ENCODE data around the gene OVOL2.
A peak's percentile ranks its signal among the peaks of the same experiment; 100 is the strongest.
"Not testable (repeated sequence)": the region's sequence is repeated elsewhere in the genome, so short reads cannot be mapped to it uniquely, and the experiment has no call there.

The OVOL2 gene

DNA sequence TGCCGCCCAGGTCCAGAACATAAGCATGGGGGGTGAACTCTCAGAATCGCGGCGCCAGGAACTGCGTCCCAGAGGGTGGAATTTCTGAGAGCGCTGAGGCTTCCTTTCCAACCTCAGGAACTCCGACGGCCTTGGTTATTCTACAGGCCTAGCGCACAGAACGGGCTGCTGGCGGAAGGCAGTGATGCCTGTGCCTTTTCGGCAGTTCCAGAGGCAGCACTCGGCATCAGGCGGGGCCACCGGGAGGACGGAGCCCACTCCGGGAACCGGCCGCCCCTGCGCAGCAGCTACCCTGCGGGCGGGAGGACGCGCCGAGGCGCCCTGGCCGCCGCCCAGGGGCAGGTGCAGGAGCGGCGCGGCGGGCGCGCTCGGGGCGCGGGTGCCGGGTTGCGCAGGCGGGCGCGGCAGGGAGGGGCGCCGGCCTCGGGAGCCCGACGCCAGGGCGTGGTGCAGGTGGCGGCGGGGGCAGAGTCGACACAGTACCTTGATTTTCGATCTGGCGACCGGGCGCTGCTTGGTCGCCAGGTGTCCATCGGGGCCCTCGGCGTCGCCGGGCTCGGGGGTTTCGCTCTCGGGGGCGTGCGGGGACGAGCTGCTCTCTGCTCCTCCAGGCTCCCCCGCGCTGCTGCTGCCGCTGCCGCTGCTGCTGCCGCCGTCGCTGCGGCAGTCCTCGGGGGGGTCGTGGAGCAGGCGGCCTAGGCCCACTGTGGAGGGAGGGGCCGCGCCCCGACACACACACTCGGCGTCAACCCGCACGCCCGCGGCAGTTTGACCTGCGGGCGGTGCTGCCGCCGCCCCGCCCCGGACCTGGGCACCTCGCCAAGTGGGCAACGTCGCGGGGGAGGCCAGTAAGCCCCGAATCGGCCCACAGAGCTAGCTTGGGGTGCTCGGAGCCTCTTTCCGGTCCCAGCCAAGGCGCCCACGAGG is 1.3 kb downstream of the OVOL2 start:
- DNase-seq, result peak; percentile 75

DNA sequence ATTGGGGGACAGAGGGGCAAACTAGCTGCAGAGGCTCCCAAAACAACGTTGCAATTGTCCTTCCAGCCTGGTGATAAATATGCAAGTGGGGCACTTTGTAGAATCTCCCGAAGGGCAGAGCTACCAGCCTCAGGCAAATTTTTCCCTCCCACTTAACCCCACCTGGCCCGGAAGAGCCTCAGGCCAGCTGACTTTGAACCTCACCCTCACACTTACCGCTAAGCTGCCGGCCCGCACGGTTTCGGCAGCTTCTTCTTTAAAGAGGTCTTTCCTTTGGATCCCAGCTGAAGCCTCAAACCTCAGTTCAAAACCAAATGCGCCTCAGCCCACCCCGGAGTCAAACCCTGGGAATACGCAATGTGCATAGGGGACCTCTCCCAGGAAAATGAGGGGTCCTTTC is 2.5 kb downstream of the OVOL2 start:
- no peak for DNase-seq

DNA sequence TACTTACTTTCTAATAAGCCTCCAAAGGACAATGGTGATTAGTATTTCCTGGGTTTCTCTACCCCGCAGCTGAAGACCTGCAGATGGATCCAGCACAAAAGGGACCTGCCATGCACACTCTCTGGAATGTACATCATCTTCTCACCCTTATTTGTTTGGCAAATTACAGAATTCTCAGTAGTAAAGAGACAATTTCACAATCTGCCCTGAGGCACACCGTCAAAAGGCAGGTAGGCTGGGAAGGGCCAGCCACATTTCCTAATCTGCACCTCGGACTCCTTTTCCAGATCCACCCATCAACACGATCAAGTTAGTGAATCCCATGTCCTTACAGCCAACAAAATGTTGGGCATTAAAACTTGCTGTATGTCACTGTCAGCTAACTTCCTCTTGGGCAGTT is 4.9 kb downstream of the OVOL2 start:
- DNase-seq, result no peak

DNA sequence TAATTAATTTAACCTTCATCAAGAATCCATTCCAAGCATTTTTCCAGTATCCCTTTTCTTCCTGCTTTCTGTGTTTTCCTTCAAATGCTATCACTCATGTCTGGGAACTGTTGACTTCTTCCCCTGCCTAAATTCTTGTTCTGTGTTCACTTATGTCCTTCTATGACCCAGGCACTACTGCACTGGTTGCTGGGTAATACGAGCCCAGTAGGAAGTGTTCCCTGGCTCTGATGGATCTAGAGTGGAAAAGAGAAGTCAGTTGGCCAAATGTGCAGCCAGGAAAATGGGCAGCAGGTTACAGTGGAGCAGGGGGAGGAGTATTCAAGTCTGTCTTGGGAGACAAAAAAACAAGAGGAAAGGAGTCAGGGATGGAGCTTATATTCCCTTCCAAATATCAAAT is 7.1 kb downstream of the OVOL2 start:
- no peak for DNase-seq

DNA sequence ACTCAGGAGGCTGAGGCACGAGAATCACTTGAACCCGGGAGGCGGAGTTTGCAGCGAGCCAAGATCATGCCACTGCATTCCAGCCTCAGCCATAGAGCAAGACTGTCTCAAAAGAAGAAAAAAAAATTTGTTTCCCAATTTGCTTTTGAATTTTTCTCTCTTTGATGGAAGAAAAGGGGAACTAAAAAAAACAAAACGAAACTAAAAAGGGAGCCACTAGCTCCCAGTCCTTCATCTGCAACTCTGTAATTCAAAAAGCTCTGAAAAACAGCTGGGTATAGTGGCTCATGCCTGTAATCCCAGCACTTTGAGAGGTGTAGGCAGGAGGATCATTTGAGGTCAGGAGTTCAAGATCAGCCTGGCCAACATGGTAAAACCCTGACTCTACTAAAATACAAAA is 9.5 kb downstream of the OVOL2 start:
- DNase-seq, result no peak

DNA sequence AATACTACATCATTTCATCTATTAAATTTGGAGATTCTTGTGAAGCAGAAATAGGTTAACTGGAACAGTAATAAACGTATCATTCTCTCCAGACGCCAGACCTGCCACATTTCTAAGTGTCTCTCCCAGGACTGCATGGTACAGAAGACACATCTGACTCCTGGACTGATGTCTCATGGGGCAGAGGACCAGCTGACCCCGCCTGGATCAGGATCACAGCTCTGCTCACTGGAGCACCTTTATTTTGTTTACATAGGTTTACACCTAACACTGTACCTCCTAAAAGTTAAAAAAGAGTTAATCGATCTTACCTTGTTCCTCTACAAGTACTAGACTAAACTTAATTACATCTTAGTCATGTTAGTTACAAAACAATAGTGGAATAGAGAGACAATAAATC is 11.2 kb downstream of the OVOL2 start:
- no peak for DNase-seq

DNA sequence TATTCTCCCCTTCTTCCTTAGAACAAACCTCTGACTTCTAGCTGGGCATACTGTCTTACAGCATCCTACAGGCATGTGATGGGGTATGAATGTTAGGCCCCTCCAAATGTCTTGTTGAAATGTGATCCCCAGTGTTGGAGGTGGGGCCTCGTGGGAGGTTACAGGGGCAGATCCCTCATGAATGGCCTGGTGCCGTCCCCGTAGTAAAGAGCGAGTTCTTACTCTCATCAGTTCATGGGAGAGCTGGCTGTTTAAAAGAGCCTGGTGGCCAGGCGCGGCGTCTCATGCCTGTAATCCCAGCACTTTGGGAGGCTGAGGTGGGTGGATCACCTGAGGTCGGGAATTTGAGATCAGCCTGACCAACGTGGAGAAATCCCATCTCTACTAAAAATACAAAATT is 15.5 kb downstream of the OVOL2 start:
- no peak for DNase-seq

DNA sequence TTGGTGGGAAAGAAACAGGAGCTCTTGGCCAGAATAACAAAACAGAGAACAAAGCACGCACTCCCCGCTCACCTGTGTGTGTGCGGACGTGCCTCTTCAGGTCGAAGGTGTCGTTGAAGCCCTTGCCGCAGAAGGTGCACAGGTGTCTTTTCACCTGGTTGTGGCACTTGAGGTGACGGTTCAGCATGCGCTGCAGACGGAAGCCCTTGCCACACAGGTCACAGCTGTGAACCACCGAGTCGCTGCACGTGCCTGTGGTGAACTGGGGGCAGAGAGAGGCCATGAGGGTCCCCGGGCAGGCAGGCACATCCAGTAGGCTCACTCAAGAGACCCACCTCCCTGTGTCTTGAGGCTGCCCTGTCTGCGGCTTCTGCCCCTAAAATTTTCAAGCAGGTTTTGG is 16.3 kb downstream of the OVOL2 start:
- DNase-seq, result no peak

DNA sequence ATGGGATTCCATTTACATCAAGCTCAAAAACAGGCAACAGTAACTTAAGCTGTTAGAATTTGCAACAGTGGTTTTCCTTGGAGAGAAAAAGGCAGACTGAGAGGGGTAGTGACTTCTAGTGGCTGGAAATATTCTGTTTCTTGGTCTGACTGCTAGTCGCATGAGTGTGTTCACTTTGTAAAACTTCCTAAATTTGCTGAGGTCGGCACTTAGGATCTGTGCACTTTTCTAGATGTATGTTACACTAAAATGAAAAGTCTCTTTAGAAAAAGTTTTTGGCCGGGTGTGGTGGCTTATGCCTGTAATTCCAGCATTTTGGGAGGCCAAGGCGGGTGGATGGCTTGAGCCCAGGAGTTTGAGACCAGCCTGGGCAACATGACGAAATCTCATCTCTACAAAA is 18.7 kb downstream of the OVOL2 start:
- no peak for DNase-seq

DNA sequence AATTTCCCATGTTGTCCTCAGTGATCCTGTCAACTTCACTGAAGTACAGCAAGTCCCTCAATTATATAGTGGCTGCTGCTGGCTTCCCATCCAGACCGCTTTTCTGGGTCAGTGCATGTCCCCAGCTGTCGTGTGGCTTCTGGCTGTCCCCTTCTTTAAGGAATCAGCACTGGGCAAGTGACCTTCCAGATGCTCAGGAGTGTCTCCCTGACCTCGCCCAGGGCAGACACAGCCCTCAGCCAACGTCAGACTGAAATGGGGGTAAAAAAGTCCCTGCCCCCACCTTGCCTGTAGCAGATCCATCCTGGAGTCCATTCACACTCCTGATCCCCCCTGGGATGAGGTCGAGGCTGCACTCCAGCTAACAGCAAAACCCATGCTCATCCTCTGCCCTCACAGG is 23.7 kb downstream of the OVOL2 start:
- no peak for DNase-seq

DNA sequence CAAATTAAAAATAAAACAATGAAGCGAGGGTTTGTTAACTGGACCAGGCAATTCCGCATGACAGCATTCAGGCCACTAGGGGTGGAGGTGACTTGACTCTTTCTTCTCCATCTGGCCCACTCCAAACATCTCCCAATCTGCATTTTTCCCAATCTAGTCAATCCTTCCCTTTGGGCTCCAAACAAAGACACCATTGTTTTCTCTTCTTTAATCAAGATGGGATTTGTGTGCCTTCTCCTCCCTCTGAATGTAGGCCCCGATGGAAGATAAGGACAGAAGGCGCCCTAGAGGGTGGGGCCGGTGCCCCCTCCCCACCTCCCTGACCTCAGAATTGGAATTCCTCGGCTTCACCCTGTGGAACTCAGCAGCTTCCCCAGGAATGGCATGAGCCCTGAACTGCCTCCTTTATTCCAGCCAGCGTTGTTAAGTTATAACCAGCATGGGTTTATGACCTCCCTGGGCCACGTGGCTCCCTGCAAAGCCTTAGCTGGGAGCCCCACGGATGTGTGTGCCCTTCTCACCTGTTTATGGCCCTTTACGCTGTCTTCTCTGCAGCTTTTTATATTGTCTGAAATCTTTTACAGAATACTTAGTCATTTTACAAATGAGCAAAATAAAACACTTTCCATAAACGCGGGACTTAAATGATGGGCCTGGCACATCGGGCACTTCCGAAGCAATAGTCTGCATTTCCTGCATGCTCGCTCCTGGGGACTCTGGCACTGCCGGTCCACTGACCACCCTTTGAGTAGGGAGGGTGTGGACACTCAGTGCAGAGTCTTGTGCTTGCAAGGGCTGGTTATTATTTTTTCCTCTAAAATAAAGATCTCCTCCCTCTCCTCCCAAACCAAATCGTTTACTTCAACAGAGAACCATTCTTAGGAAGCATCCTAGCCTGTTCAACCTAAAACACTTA is 24.5 kb downstream of the OVOL2 start:
- no peak for DNase-seq

DNA sequence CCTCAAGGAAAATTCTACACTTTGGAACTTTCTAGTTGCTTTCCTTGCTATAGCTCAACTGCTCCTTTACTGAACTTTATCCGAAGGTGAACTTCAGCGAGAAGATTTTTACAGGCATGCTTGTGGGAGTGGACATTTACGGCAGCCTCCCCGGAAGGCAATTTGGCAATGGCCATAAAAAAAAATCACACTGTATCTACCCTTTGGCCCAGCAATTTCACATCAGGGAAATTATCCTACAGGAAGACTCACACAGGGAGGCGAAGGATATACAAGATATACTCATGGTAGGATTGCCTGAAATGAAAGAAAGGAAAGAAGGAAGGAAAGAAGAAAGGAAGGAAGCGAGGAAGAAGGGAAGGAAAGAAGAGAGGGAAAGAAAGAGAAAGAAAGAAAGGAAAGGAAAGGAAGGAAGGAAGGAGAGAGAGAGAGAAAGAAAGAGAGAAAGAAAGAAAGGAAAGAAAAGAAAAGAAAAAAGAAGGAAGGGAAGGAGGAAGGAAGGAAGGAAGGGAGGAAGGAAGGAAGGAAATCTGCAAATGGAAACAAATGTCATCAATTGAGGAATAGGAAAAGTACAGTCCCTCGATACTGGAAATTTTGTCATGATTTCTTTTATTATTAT is 25.7 kb downstream of the OVOL2 start:
- no peak for DNase-seq

DNA sequence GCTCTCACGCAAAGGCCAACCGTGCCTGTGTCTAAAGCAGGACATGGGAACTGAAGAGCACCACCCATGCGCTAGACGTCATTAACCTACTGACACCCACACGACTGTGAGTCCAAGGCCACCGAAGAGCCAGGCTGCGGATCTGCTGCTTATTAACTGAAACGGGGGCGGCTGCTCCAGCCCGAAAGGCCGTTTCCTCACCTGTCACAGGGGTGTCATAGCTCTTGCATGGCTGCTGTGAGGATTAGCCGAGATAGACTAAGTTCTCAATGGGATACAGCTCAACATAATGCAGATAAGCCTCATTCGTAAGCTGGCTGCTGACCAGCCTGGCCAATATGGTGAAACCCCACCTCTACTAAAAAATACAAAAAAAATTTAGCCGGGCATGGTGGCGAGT is 26.7 kb downstream of the OVOL2 start:
- DNase-seq, result no peak

DNA sequence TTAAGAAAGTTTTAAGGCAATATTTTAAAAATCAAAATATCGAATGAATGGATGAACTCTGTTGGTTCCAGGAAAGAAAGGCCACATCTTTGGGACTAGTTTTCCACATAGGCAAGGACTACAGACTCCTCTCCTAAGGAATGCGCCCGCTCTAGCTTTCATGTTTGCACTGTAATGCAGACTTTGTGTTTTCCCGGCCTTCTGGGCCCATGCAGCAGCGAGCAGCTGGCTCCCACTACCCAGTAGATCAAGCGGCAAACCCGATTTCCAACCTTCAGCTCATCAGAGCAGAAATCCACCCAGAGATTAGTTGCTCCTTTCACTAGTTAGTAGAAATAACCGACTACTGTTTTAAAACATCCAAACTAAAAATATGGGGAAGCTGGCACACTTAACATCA is 27.7 kb downstream of the OVOL2 start:
- DNase-seq, result no peak

DNA sequence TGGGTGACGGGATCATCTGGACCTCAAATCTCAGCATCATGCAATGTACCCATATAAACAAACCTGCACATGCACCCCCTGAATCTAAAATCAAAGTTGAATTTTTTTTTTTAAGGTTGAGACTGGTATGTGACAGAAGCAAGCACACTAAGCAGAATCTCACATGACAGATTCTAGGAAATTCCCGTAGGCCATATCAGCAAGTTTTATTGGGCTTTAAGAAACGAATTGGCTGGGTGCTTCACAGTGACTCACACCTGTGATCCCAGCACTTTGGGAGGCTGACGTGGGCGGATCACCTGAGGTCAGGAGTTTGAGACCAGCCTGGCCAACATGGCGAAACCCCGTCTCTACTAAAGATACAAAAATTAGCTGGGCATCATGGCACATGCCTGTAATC is 30.7 kb downstream of the OVOL2 start:
- DNase-seq, result not testable (repeated sequence)

DNA sequence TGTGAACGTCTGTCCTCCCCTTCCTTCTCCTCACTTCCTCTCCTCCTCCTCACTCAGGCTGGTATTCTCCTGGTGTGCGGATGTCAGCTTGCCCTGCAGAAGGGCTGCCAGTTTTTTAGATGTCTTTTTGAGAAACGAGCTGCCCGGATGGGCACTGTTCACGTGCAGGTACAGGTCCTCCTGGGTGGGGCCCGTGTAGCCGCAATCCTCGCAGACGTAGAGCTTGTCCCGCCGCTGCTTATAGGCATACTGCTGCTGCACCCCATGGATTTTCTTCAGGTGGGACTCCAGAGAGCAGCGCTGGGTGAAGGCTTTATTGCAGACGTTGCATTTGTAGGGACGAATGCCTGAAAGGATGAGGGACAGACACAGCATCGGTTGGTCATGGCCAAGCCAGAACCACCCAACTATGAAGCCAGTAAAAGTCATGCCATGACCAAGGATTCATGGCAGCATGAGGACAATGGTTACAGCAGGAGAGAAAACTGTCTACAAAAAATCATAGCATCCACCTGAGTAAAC is 33.0 kb downstream of the OVOL2 start:
- no peak for DNase-seq

DNA sequence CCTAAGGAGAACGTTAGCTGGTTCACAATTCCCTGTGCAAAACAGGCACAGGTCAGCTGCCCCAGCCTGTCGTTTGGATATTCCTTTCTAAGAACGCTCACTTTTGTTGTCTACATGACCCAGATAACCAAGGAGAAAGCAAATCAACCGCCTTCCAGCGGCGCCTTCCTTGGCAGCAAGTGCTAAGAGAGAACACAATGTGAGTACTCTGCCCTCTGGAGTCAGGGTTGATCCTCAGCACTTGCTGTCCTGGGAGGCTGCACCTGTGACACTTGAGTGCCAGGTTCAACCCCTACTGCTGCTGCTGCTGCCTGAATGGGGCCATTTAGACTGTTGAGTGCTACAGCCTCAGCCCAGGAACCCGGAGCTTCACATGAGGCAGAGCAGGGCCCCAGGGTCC is 36.8 kb downstream of the OVOL2 start:
- no peak for DNase-seq

DNA sequence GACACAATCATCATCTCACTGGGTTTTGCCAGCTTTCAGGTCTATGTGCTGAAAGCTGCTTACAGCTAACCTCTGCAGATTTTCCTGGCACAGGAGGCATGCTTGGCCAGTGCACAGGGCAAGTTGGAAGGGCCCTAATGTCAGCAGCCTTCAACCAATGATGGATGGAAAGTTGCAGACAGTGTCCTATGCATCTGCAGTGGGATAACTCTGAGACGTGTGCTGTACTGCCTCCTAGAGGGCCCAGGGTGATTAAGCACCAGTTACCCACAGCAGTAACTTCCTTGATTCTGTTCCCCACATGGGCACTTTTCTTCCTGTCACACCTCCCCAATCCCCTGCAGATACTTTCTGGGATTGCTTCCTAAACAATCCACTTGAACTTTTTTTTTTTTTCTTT is 38.6 kb downstream of the OVOL2 start:
- no peak for DNase-seq

DNA sequence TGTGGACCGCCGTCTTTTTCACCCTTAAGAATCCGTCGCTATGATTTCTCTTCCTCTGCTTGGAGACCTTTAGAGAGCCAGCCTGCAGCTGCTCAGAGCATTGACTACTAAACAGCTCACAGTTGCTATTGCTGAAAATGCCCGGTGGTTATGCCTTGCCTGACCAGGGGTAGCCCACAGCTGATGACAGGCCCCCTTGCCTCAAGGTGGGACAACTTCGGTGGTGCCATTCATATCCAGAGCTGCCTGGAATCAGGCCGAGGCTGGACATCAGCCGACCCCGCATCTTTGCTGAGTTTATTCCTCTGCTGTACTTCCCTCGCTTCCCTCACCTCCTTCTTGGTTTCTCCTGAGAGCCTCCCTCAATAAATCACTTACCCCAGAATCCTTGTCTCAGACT is 39.6 kb downstream of the OVOL2 start:
- no peak for DNase-seq

DNA sequence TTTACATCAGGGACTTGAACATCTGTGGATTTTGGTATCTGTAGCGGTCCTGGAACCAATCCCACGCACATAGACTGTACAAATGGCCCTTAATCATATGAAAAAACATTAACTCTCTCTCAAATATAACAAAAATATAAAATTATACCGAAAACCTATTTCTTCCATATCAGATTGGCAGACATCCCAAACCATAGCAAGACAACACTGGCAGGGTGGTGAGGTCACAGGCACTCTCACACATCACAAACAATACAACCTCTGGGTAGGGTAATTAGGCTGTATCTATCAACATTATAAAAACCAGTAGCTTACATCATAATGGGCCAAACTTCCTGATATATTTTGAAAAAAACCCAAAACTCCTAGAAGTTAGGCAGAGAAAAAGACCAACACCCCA is 40.9 kb downstream of the OVOL2 start:
- DNase-seq, result no peak

DNA sequence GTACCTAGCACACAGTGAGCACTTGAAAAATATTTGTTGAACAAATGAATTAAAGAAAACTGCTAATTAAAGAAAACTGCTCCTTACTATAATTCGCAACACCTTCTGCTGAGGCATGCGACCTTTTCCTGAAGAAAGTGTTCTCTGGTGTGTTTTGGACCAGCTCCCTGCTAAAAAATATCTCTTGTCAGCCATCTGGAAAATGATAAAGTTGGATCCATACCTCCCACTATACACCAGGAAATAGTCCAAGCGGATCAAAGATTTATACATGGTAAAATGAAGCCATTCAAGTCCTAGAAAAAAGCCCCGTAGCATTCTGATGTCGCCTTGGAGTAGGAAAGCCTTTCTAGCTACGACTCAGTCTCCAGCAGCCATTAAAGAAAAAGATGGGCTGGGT is 43.3 kb downstream of the OVOL2 start:
- no peak for DNase-seq

DNA sequence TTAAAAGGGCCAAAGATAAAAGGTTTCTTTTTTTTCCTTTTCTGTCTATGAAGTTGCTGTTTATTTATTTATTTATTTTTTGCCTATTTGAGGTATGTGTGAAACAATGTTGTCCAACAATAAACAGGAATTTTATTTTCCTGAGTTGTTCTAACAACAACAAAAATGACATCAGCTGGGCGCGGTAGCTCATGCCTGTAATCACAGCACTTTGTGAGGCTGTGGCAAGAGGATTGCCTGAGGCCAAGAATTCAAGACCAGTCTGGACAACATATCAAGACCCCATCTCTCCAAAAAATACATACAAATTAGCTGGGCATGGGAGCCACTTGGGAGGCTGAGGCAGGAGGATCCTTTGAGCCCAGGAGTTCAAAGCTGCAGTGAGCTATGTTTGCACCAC is 44.8 kb downstream of the OVOL2 start:
- DNase-seq, result no peak

DNA sequence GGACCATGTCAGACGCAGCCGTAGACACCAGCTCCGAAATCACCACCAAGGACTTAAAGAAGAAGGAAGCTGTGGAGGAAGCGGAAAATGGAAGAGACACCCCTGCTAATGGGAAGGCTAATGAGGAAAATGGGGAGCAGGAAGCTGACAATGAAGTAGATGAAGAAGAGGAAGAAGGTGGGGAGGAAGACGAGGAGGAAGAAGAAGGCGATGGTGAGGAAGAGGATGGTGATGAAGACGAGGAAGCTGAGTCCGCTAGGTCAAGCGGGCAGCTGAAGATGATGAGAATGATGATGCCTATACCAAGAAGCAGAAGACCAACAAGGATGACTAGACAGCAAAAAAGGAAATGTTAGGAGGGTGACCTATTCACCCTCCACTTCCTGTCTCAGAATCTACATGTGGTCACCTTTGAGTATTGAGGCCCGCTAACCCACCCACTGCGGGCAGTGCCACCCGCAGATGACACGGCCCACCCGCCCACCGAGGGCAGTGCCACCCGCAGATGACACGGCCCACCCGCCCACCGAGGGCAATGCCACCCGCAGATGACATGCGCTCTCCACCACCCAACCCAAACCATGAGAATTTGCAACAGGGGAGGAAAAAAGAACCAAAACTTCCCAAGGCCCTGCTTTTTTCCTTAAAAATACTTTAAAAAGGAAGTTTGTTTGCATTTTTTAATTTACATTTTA is 45.6 kb downstream of the OVOL2 start:
- no peak for DNase-seq

Data from COR-L47 (cell line).